ENCODE measurements around the gene ITFG2.
"Not testable (repeated sequence)": the region's sequence is repeated elsewhere in the genome, so short reads cannot be mapped to it uniquely, and the experiment has no call there.

ITFG2 gene

DNA sequence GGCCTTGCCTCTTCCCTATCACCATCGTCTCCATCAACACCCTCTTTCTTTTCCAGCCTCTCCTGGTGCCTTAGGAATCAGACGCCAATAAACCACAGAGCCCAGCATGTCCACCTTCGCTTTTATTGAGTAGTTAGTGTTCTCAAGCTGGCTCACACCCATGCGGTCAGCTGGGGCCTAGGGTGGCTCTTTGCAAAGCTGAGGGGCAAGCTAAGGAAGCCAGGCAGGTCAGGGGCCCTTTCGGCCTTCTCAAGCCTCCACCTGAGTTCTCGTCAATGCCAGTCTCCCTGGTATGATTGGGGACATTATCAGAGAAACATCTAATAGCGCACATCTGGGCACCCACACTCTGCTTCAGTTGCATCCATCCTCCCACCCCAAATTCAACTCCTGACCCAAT, 45.1 kb downstream of the ITFG2 start:
- no peak for DNase-seq (ENCODE audit: low read depth, low spot score)
- H3K27ac ChIP-seq = no peak overlapping the region

DNA sequence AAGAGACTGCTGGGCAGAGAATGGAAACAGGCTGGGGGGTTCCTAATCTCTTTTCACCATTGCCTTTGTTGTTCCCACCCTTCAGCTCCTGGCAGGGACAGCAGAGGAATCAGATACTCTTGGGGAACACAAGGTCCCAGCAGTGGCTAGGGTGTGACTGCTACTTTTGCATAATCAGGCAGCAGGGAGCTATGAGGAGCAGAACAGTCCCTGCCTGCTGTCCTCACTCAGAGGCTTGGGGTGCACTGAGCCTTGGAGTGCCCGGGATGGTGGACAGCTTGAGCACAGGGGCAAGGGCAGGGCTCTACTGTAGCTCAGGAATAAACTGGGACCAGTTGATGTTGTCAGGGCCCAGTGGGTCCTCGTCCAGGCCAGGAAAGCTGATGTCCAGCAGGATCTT, 45.9 kb downstream of the ITFG2 start:
- H3K27ac ChIP-seq = no peak overlapping the region
- no peak for DNase-seq (ENCODE audit: low read depth, low spot score)

DNA sequence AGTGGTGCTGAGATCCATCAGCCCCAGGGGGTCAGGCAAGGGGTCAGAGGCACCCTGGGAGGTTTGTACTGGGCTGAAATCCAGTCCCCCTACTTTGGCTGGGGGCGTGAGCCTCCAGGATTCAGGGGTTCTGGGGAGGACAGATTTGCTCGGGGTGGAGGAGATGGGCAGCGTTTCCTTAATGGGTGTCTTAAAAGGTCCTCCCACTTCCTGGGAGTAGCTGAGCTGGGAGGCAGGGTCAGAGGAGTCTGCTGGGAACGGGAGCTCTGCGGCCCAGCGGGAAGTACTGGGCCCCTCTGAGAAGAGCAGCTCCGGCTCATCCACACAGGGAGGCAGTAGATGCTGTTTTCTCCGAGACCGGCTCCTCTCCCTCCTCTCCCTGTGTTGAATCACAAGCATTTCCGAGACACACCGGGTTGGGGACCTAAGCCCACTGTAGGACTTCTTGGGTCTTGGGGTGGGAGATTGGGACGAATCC, 46.5 kb downstream of the ITFG2 start:
- no peak overlapping the region for H3K27ac ChIP-seq
- no peak for DNase-seq (ENCODE audit: low read depth, low spot score)

DNA sequence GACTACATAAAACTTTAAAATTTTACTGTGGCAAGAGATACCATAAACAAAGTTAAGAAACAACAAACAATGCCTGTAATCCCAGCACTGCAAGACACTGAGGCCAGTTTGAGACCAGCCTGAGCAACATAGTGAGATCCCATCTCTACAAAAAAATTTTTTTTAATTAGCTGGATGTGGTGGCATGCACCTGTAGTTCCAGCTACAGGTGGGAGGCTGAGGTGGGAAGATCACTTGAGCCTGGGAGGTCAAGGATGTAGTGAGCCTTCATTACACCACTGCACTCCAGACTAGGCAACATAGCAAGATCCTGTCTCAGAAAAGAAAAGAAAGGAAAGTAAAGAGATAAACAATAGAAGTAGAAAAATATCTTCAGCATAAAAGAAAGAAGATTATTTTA, 47.7 kb downstream of the ITFG2 start:
- DNase-seq (ENCODE audit: low read depth, low spot score) = no peak
- H3K27ac ChIP-seq = no peak overlapping the region

DNA sequence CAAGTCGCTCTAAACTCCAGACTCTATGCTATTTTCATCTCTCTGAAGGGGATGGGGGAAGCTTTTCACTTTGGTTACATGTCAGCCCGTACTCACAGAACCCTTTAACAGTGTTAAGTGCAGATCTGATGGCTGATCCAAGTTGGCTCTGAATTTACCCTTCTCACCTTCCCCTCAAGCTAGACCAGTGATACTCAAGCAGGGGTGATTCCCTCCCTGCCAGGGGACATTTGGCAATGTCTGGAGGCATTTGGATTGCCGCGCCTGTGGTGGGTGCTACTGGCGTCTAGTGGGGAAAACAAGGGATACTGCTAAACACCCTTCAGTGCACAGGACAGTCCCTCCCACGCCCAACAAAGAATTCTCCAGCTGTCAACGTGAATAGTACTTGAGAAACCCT, 50.4 kb downstream of the ITFG2 start:
- H3K27ac ChIP-seq = no peak overlapping the region
- no peak for DNase-seq (ENCODE audit: low read depth, low spot score)

DNA sequence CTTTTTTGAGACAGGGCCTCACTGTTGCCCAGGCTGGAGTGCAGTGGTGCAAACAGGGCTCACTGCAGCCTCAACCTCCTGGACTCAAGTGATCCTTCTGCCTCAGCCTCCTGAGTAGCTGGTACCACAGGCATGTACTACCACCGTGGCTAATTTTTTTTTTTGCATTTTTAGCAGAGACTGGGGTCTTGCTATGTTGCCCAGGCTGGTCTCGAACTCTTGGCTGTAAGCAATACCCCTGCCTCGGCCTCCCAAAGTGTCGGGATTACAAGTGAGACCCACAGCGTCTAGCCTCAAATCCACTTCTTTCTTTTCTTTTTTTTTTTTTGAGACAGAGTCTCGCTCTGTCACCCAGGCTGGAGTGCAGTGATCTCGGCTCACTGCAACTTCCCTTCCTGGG, 50.9 kb downstream of the ITFG2 start:
- not testable (repeated sequence) for DNase-seq (ENCODE audit: low read depth, low spot score); H3K27ac ChIP-seq

DNA sequence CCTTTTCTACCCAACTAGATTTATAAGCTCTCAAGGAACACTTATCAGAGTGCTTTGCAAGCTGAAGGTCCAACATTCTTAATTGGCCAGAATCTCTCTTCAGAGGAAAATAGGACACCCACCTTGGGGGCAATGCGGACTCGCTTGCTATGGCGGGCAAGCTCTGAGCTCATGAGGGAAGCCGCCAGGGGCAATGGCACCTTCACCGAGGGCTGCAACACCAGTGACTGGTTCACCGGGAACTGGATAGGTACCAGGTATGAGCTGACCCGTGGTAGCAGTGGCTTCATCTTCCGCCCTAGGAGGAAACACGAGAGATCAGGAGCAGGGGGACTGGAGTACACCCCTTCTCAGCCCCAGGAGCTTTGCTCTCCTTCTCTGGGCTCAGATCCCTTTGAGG, 51.7 kb downstream of the ITFG2 start:
- no peak overlapping the region for H3K27ac ChIP-seq
- DNase-seq (ENCODE audit: low read depth, low spot score) = no peak

DNA sequence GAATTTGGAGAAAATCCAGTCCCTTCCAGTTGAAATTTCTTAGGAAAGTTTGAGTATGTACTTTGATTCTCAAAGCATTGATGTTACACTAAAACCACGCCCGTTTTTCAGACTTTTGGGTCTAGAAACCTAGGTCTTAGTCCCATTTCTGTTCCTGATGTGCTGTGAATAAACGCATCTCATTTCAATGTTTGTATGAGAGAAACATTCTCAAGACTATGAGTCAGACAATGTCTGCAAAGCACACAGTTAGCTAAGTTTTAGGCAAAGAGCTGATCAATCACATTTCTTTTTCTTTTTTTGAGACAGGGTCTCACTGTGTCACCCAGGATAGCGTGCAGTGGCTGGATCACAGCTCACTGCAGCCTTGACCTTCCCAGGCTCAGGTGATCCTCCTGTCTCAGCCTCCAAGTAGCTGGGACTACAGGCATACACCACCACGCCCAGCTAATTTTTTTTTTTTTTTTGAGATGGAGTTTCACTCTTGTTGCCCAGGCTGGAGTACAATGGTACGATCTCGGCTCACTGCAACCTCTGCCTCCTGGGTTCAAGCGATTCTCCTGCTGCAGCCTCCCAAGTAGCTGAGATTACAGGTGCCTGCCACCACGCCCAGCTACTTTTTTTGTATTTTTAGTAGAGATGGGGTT, 56.6 kb downstream of the ITFG2 start:
- H3K27ac ChIP-seq; DNase-seq (ENCODE audit: low read depth, low spot score): not testable (repeated sequence)
